Activated naive CD8-positive, alpha-beta T cell treated with anti-CD3 and anti-CD28 coated beads, Interleukin-2, amount 50 U/mL, for 24 hours (primary cell): ENCODE measurements around the gene LRRC7.

Experiments
- ATAC-seq: fragments of 150-1000 bp; cut with Tn5 transposase; one replicate; pipeline ENCODE4 v1.10.0; 2021
- DNase-seq: peaks from one replicate; pipeline ENCODE4 v3.0.0; 2021
- H3K27ac Mint-ChIP-seq: one replicate; pipeline ENCODE4 v1.8.0; 2021; ENCODE audit warnings: mild to moderate bottlenecking, mixed read lengths
- H3K27me3 Mint-ChIP-seq: one replicate; pipeline ENCODE4 v1.8.0; 2021; ENCODE audit warnings: mixed read lengths
- H3K36me3 Mint-ChIP-seq: one replicate; pipeline ENCODE4 v1.8.0; 2021; ENCODE audit warnings: low read depth, mixed read lengths
- H3K4me1 Mint-ChIP-seq: one replicate; pipeline ENCODE4 v1.8.0; 2021; ENCODE audit warnings: mixed read lengths
- H3K4me3 Mint-ChIP-seq: one replicate; pipeline ENCODE4 v1.8.0; 2021; ENCODE audit warnings: mild to moderate bottlenecking, moderate library complexity, mixed read lengths
- H3K9me3 Mint-ChIP-seq: one replicate; pipeline ENCODE4 v1.8.0; 2021; ENCODE audit warnings: mixed read lengths

The LRRC7 gene

GRCh38 chr1:69824932-69825331, 257.2 kb downstream of the LRRC7 start:
- H3K9me3 Mint-ChIP-seq: peaks cover 5% of the 10 kb centered on the region
- no peak for ATAC-seq
- no peak overlapping the region for H3K4me3 Mint-ChIP-seq
- H3K27me3 Mint-ChIP-seq: no peaks in the 10 kb centered on the region
- DNase-seq: no peak
- peaks cover 2% of the 10 kb centered on the region for H3K36me3 Mint-ChIP-seq
- H3K4me1 Mint-ChIP-seq: no peaks in the 10 kb centered on the region
- no peak overlapping the region for H3K27ac Mint-ChIP-seq

GRCh38 chr1:69827732-69828131, 260.0 kb downstream of the LRRC7 start:
- peaks cover 2% of the 10 kb centered on the region for H3K36me3 Mint-ChIP-seq
- no peak for ATAC-seq
- no peak for DNase-seq
- peaks cover 5% of the 10 kb centered on the region for H3K9me3 Mint-ChIP-seq
- no peak overlapping the region for H3K4me3 Mint-ChIP-seq
- no peak overlapping the region for H3K27ac Mint-ChIP-seq
- H3K4me1 Mint-ChIP-seq: no peaks in the 10 kb centered on the region
- no peaks in the 10 kb centered on the region for H3K27me3 Mint-ChIP-seq

GRCh38 chr1:69833536-69833935, 265.8 kb downstream of the LRRC7 start:
- H3K27ac Mint-ChIP-seq: no peak overlapping the region
- H3K27me3 Mint-ChIP-seq: no peaks in the 10 kb centered on the region
- no peaks in the 10 kb centered on the region for H3K9me3 Mint-ChIP-seq
- ATAC-seq: no peak
- no peak overlapping the region for H3K4me3 Mint-ChIP-seq
- H3K4me1 Mint-ChIP-seq: no peaks in the 10 kb centered on the region
- no peaks in the 10 kb centered on the region for H3K36me3 Mint-ChIP-seq
- no peak for DNase-seq

GRCh38 chr1:69834336-69834735, 266.6 kb downstream of the LRRC7 start:
- no peak for ATAC-seq
- H3K4me3 Mint-ChIP-seq: no peak overlapping the region
- no peaks in the 10 kb centered on the region for H3K4me1 Mint-ChIP-seq
- H3K36me3 Mint-ChIP-seq: no peaks in the 10 kb centered on the region
- H3K27ac Mint-ChIP-seq: no peak overlapping the region
- no peaks in the 10 kb centered on the region for H3K9me3 Mint-ChIP-seq
- H3K27me3 Mint-ChIP-seq: no peaks in the 10 kb centered on the region
- no peak for DNase-seq

GRCh38 chr1:69835955-69836354, 268.2 kb downstream of the LRRC7 start:
- Mint-ChIP-seq H3K4me3 (no peak overlapping the region), H3K27ac (no peak overlapping the region), H3K36me3 (no peaks in the 10 kb centered on the region), H3K27me3 (no peaks in the 10 kb centered on the region), H3K4me1 (no peaks in the 10 kb centered on the region), H3K9me3 (peaks cover 3% of the 10 kb centered on the region)
- DNase-seq (no peak), ATAC-seq (no peak)

GRCh38 chr1:69836971-69837636, 269.4 kb downstream of the LRRC7 start:
- DNase-seq (no peak), ATAC-seq (no peak)
- H3K27ac Mint-ChIP-seq: no peak overlapping the region
- no peaks in the 10 kb centered on the region for H3K36me3 Mint-ChIP-seq
- H3K4me1 Mint-ChIP-seq: no peaks in the 10 kb centered on the region
- no peaks in the 10 kb centered on the region for H3K27me3 Mint-ChIP-seq
- peaks cover 4% of the 10 kb centered on the region for H3K9me3 Mint-ChIP-seq
- no peak overlapping the region for H3K4me3 Mint-ChIP-seq

- Mint-ChIP-seq H3K27ac (no peak overlapping the region), H3K4me3 (no peak overlapping the region), H3K9me3 (peaks cover 4% of the 10 kb centered on the region), H3K27me3 (no peaks in the 10 kb centered on the region), H3K36me3 (no peaks in the 10 kb centered on the region), H3K4me1 (no peaks in the 10 kb centered on the region)
- DNase-seq (no peak), ATAC-seq (no peak)
Measured at GRCh38 chr1:69842326-69842725, 274.6 kb downstream of the LRRC7 start.

GRCh38 chr1:69845655-69846054, 277.9 kb downstream of the LRRC7 start:
- Mint-ChIP-seq H3K4me1 (no peaks in the 10 kb centered on the region), H3K27ac (no peak overlapping the region), H3K27me3 (no peaks in the 10 kb centered on the region), H3K9me3 (peaks cover 4% of the 10 kb centered on the region), H3K36me3 (no peaks in the 10 kb centered on the region), H3K4me3 (no peak overlapping the region)
- ATAC-seq (no peak), DNase-seq (no peak)

- Mint-ChIP-seq H3K36me3 (no peaks in the 10 kb centered on the region), H3K4me3 (no peak overlapping the region), H3K27ac (no peak overlapping the region), H3K4me1 (no peaks in the 10 kb centered on the region), H3K9me3 (no peaks in the 10 kb centered on the region), H3K27me3 (no peaks in the 10 kb centered on the region)
- DNase-seq: no peak
- no peak for ATAC-seq
Measured at GRCh38 chr1:69846267-69846666, 278.5 kb downstream of the LRRC7 start.

GRCh38 chr1:69847670-69848069, 279.9 kb downstream of the LRRC7 start:
- H3K36me3 Mint-ChIP-seq: no peaks in the 10 kb centered on the region
- no peaks in the 10 kb centered on the region for H3K4me1 Mint-ChIP-seq
- DNase-seq (no peak), ATAC-seq (no peak)
- no peaks in the 10 kb centered on the region for H3K9me3 Mint-ChIP-seq
- no peak overlapping the region for H3K4me3 Mint-ChIP-seq
- H3K27ac Mint-ChIP-seq: no peak overlapping the region
- no peaks in the 10 kb centered on the region for H3K27me3 Mint-ChIP-seq

- Mint-ChIP-seq H3K27me3 (no peaks in the 10 kb centered on the region), H3K27ac (no peak overlapping the region), H3K4me1 (no peaks in the 10 kb centered on the region), H3K9me3 (no peaks in the 10 kb centered on the region), H3K36me3 (no peaks in the 10 kb centered on the region), H3K4me3 (no peak overlapping the region)
- DNase-seq (no peak), ATAC-seq (no peak)
Measured at GRCh38 chr1:69852151-69852550, 284.4 kb downstream of the LRRC7 start.

GRCh38 chr1:69852706-69853105, 285.0 kb downstream of the LRRC7 start:
- no peaks in the 10 kb centered on the region for H3K9me3 Mint-ChIP-seq
- H3K4me3 Mint-ChIP-seq: no peak overlapping the region
- H3K4me1 Mint-ChIP-seq: no peaks in the 10 kb centered on the region
- H3K27ac Mint-ChIP-seq: no peak overlapping the region
- H3K27me3 Mint-ChIP-seq: no peaks in the 10 kb centered on the region
- ATAC-seq: no peak
- no peak for DNase-seq
- no peaks in the 10 kb centered on the region for H3K36me3 Mint-ChIP-seq

- Mint-ChIP-seq H3K4me3 (no peak overlapping the region), H3K36me3 (no peaks in the 10 kb centered on the region), H3K27ac (no peak overlapping the region), H3K4me1 (no peaks in the 10 kb centered on the region), H3K9me3 (no peaks in the 10 kb centered on the region), H3K27me3 (no peaks in the 10 kb centered on the region)
- DNase-seq (no peak), ATAC-seq (no peak)
Measured at GRCh38 chr1:69858534-69858933, 290.8 kb downstream of the LRRC7 start.

GRCh38 chr1:69861641-69862040, 293.9 kb downstream of the LRRC7 start:
- Mint-ChIP-seq H3K9me3 (peaks cover 4% of the 10 kb centered on the region), H3K36me3 (no peaks in the 10 kb centered on the region), H3K27ac (no peak overlapping the region), H3K4me1 (no peaks in the 10 kb centered on the region), H3K4me3 (no peak overlapping the region), H3K27me3 (no peaks in the 10 kb centered on the region)
- DNase-seq (no peak), ATAC-seq (no peak)

GRCh38 chr1:69862906-69863305, 295.2 kb downstream of the LRRC7 start:
- Mint-ChIP-seq H3K9me3 (peaks cover 8% of the 10 kb centered on the region), H3K36me3 (no peaks in the 10 kb centered on the region), H3K4me3 (no peak overlapping the region), H3K27me3 (no peaks in the 10 kb centered on the region), H3K27ac (no peak overlapping the region), H3K4me1 (no peaks in the 10 kb centered on the region)
- ATAC-seq: no peak
- no peak for DNase-seq

GRCh38 chr1:69863704-69864103, 296.0 kb downstream of the LRRC7 start:
- Mint-ChIP-seq H3K4me1 (no peaks in the 10 kb centered on the region), H3K27me3 (no peaks in the 10 kb centered on the region), H3K4me3 (no peak overlapping the region), H3K9me3 (peaks cover 8% of the 10 kb centered on the region), H3K36me3 (no peaks in the 10 kb centered on the region), H3K27ac (no peak overlapping the region)
- DNase-seq (no peak), ATAC-seq (no peak)
